HG02943 (cell line): Measurements from ENCODE around the gene SPNS1.
"Not testable (repeated sequence)": the region's sequence is repeated elsewhere in the genome, so short reads cannot be mapped to it uniquely, and the experiment has no call there.

Experiments
- ATAC-seq: cut with Tn5 transposase; IDR thresholded peaks from one replicate; pipeline ENCODE4 v1.9.1; 2021; ENCODE audit warnings: mild to moderate bottlenecking, low read depth, moderate library complexity; ENCODE audit not compliant: unreplicated experiment

Gene SPNS1

GRCh38 chr16:28987170-28987853 is 12.7 kb downstream of the SPNS1 start:
- no peak for ATAC-seq

GRCh38 chr16:28989363-28989762 is 14.8 kb downstream of the SPNS1 start:
- no peak for ATAC-seq

GRCh38 chr16:28990375-28991040 is 15.9 kb downstream of the SPNS1 start:
- no peak for ATAC-seq

GRCh38 chr16:28991687-28992086 is 17.1 kb downstream of the SPNS1 start:
- no peak for ATAC-seq

- no peak for ATAC-seq
Observed at GRCh38 chr16:28992496-28992895, 17.9 kb downstream of the SPNS1 start.

- ATAC-seq = no peak
Observed at GRCh38 chr16:28998837-28999236, 24.3 kb downstream of the SPNS1 start.

- no peak for ATAC-seq
Observed at GRCh38 chr16:28999577-28999976, 25.0 kb downstream of the SPNS1 start.

- ATAC-seq = no peak
Observed at GRCh38 chr16:29000019-29000418, 25.4 kb downstream of the SPNS1 start.

GRCh38 chr16:29004496-29005139 is 30.0 kb downstream of the SPNS1 start:
- not testable (repeated sequence) for ATAC-seq

GRCh38 chr16:29007730-29008593 is 33.4 kb downstream of the SPNS1 start:
- no peak for ATAC-seq

- no peak for ATAC-seq
Observed at GRCh38 chr16:29009050-29009837, 34.7 kb downstream of the SPNS1 start.

- no peak for ATAC-seq
Observed at GRCh38 chr16:29009838-29010166, 35.2 kb downstream of the SPNS1 start.

GRCh38 chr16:29011112-29011511 is 36.5 kb downstream of the SPNS1 start:
- no peak for ATAC-seq

GRCh38 chr16:29011851-29012250 is 37.3 kb downstream of the SPNS1 start:
- no peak for ATAC-seq

- ATAC-seq = no peak
Observed at GRCh38 chr16:29012913-29013553, 38.5 kb downstream of the SPNS1 start.

- no peak for ATAC-seq
Observed at GRCh38 chr16:29014561-29015069, 40.0 kb downstream of the SPNS1 start.

- ATAC-seq = no peak
Observed at GRCh38 chr16:29022196-29022595, 47.6 kb downstream of the SPNS1 start.

- ATAC-seq = no peak
Observed at GRCh38 chr16:29023279-29024277, 49.0 kb downstream of the SPNS1 start.
